Naive thymus-derived CD4-positive, alpha-beta T cell (primary cell): ENCODE data around the gene TNFRSF6B. TPM values are rescaled to one million over a fixed set of nuclear protein-coding genes. Genes with fewer than 3 reads are reported as not detected.
"Not testable (repeated sequence)": the region's sequence is repeated elsewhere in the genome, so short reads cannot be mapped to it uniquely, and the experiment has no call there.

Source experiments
- ATAC-seq: fragments of 150-1000 bp; cut with Tn5 transposase; 2 replicates; pipeline ENCODE4 v1.10.0; 2021; ENCODE audit warnings: mild to moderate bottlenecking, moderate library complexity
- CTCF ChIA-PET: fragments of 350-600 bp; sonication (Branson Sonifier 250); formaldehyde crosslinking; loops from one replicate; lab custom pipeline; 2021; ENCODE audit warnings: antibody characterized with exemption; lab: Charles Lee
- POLR2A ChIA-PET: fragments of 350-600 bp; sonication (Branson Sonifier 250); formaldehyde crosslinking; loops from one replicate; lab custom pipeline; 2021; ENCODE audit warnings: antibody characterized with exemption, inconsistent platforms; lab: Charles Lee
- DNase-seq, 9 donors: peaks; one replicate each; pipeline versions ENCODE4 v3.0.0 to v3.0.0-alpha.2; 2020 to 2022; ENCODE audit warnings: mixed read lengths in 1 of 9
- H3K27ac ChIP-seq: one replicate; pipeline ENCODE4 v1.7.0; 2013; ENCODE audit warnings: mild to moderate bottlenecking, low read depth, low read length, moderate library complexity
- H3K27me3 ChIP-seq, 2 donors: one replicate each; pipeline ENCODE4 v1.7.0; 2013; ENCODE audit warnings: low read length in 2 of 2, mild to moderate bottlenecking in 2 of 2, moderate library complexity in 2 of 2; ENCODE audit not compliant: control insufficient read depth in 2 of 2, insufficient read depth in 2 of 2
- H3K36me3 ChIP-seq, 3 experiments: 1 replicate in 2 of 3; 2 replicates in 1 of 3; pipeline ENCODE4 v1.7.0; 2013; ENCODE audit warnings: low read length in 3 of 3, mild to moderate bottlenecking in 3 of 3, moderate library complexity in 1 of 3; ENCODE audit not compliant: insufficient read depth in 3 of 3, control insufficient read depth in 2 of 3
- H3K4me1 ChIP-seq, 2 donors: one replicate each; pipeline ENCODE4 v1.7.0; 2013; ENCODE audit warnings: low read length in 2 of 2, mild to moderate bottlenecking in 2 of 2, moderate library complexity in 1 of 2; ENCODE audit not compliant: control insufficient read depth in 2 of 2, insufficient read depth in 2 of 2
- H3K4me3 ChIP-seq: 2 replicates; pipeline ENCODE4 v1.7.0; 2013; ENCODE audit warnings: mild to moderate bottlenecking, low read length
- H3K9me3 ChIP-seq, 3 experiments: 1 replicate in 2 of 3; 2 replicates in 1 of 3; pipeline ENCODE4 v1.7.0; 2013; ENCODE audit warnings: low read length in 3 of 3; ENCODE audit not compliant: control insufficient read depth in 2 of 3
- H3K27ac Mint-ChIP-seq, 9 donors: one replicate each; pipeline ENCODE4 v1.8.0; 2020 to 2022; ENCODE audit warnings: mixed read lengths in 9 of 9, mild to moderate bottlenecking in 8 of 9, moderate library complexity in 5 of 9, inconsistent platforms in 2 of 9
- H3K27me3 Mint-ChIP-seq, 5 donors: one replicate each; pipeline ENCODE4 v1.8.0; 2021 to 2022; ENCODE audit warnings: mixed read lengths in 5 of 5, mild to moderate bottlenecking in 1 of 5
- H3K36me3 Mint-ChIP-seq, 5 donors: one replicate each; pipeline ENCODE4 v1.8.0; 2020 to 2022; ENCODE audit warnings: mixed read lengths in 5 of 5, mild to moderate bottlenecking in 3 of 5, inconsistent platforms in 1 of 5
- H3K4me1 Mint-ChIP-seq, 7 donors: one replicate each; pipeline ENCODE4 v1.8.0; 2020 to 2022; ENCODE audit warnings: mixed read lengths in 7 of 7, mild to moderate bottlenecking in 3 of 7, inconsistent platforms in 1 of 7
- H3K4me3 Mint-ChIP-seq, 10 donors: one replicate each; pipeline ENCODE4 v1.8.0; 2020 to 2022; ENCODE audit warnings: mild to moderate bottlenecking in 10 of 10, mixed read lengths in 10 of 10, moderate library complexity in 6 of 10, inconsistent platforms in 2 of 10
- H3K9me3 Mint-ChIP-seq, 11 donors: one replicate each; pipeline ENCODE4 v1.8.0; 2020 to 2022; ENCODE audit warnings: mixed read lengths in 11 of 11, mild to moderate bottlenecking in 4 of 11, inconsistent platforms in 1 of 11, moderate library complexity in 1 of 11
- intact Hi-C, 2 donors: fragments of 100-400 bp; cut with micrococcal nuclease; formaldehyde crosslinking; loops; one replicate each; pipeline ENCODE4 v1.15.1; 2023
- polyA plus RNA-seq, 2 donors: library from polyadenylated mRNA; unstranded; fragments of 300-500 nt; fragmentation: Illumina TruSeq; gene quantifications; one replicate each; pipeline ENCODE4 v1.2.3, GENCODE V29; 2021
- total RNA-seq, 6 experiments: library from RNA in 5 of 6; stranded (reverse) in 5 of 6; gene quantifications; 1 replicate in 5 of 6; 2 replicates in 1 of 6; pipeline ENCODE4 v1.2.3 and lab custom pipeline; 2021 to 2026

TNFRSF6B gene
- total and polyA plus RNA-seq, 7 experiments from 2014 or later, result 0.22 to 0.74 TPM; not detected in 5

GRCh38 chr20:63718996-63719395 lies 22.5 kb downstream of the TNFRSF6B start:
- ChIA-PET CTCF (interaction anchor here (1.2 to 1.3 kb wide), 2 partner anchors 11 to 17 kb away, joined by 3 to 4 read pairs; partner anchors contain the start of genes ARFRP1, LIME1 and ZGPAT), POLR2A (interaction anchor here (0.6 to 1.0 kb wide), 5 partner anchors 8 to 203 kb away, joined by 3 to 6 read pairs (median 3); partner anchors contain the start of genes ARFRP1 and ZGPAT)
- H3K36me3 ChIP-seq, result peaks cover 3 to 59% (median 5%) of the 10 kb centered on the region in 3 experiments
- H3K27ac ChIP-seq, result no peak overlapping the region
- Mint-ChIP-seq H3K27ac (peak overlapping the region in 3 of 9 donors; percentile 10 to 42 (median 22)), H3K36me3 (peaks cover 18 to 71% (median 54%) of the 10 kb centered on the region in 5 donors), H3K9me3 (peaks cover 2 to 41% (median 16%) of the 10 kb centered on the region in 11 donors), H3K4me1 (peaks cover 15 to 55% (median 43%) of the 10 kb centered on the region in 7 donors), H3K27me3 (no peaks in the 10 kb centered on the region), H3K4me3 (peak overlapping the region in 1 of 10 donors; percentile 56)
- no peaks in the 10 kb centered on the region for H3K27me3 ChIP-seq
- H3K4me1 ChIP-seq, result peaks cover 0 to 8% of the 10 kb centered on the region in 2 donors
- no peak for DNase-seq
- no peak for ATAC-seq
- peaks cover 0 to 22% (median 0%) of the 10 kb centered on the region in 3 experiments for H3K9me3 ChIP-seq
- intact Hi-C loops, result no loop called here
- no peak overlapping the region for H3K4me3 ChIP-seq

DNA sequence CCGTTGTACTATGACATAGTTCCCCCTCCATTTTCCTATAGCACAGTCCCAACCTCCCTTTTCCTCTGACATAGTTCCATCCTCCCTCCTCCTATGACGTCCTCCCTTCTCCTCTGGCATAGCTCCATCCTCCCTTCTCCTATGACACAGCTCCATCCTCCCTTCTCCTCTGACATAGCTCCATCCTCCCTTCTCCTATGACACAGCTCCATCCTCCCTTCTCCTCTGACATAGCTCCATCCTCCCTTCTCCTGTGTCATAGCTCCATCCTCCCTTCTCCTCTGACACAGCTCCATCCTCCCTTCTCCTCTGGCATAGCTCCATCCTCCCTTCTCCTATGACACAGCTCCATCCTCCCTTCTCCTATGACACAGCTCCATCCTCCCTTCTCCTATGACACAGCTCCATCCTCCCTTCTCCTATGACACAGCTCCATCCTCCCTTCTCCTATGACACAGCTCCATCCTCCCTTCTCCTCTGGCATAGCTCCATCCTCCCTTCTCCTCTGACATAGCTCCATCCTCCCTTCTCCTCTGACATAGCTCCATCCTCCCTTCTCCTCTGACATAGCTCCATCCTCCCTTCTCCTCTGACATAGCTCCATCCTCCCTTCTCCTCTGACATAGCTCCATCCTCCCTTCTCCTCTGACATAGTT lies 26.6 kb downstream of the TNFRSF6B start:
- DNase-seq, H3K27ac ChIP-seq, H3K4me3 Mint-ChIP-seq, H3K9me3 ChIP-seq, intact Hi-C loops, ATAC-seq, H3K27me3 ChIP-seq, H3K4me3 ChIP-seq, H3K27me3 Mint-ChIP-seq: not testable (repeated sequence)
- POLR2A ChIA-PET, result interaction anchor here (0.8 to 1.1 kb wide), 2 partner anchors 13 to 14 kb away, joined by 3 read pairs; no protein-coding TSS in a partner anchor
- Mint-ChIP-seq H3K36me3 (peaks cover 18 to 61% (median 39%) of the 10 kb centered on the region in 5 donors), H3K27ac (peak overlapping the region in 3 of 9 donors; percentile 2 to 59 (median 45)), H3K9me3 (peaks cover 4 to 34% (median 13%) of the 10 kb centered on the region in 11 donors), H3K4me1 (peaks cover 23 to 56% (median 38%) of the 10 kb centered on the region in 7 donors)
- H3K36me3 ChIP-seq, result peaks cover 0 to 32% (median under 1%) of the 10 kb centered on the region in 3 experiments
- CTCF ChIA-PET, result interaction anchor here (1.3 to 1.5 kb wide), 2 partner anchors 13 to 17 kb away, joined by 3 read pairs; partner anchors contain the start of gene LIME1
- peaks cover 16 to 17% of the 10 kb centered on the region in 2 donors for H3K4me1 ChIP-seq

GRCh38 chr20:63730189-63730733 lies 33.8 kb downstream of the TNFRSF6B start:
- Mint-ChIP-seq H3K4me3 (peak overlapping the region in 1 of 10 donors; percentile 27), H3K9me3 (peaks cover 0 to 16% (median 4%) of the 10 kb centered on the region in 11 donors), H3K4me1 (peaks cover 18 to 41% (median 32%) of the 10 kb centered on the region in 7 donors), H3K36me3 (peaks cover 8 to 41% (median 21%) of the 10 kb centered on the region in 5 donors)
- ATAC-seq, H3K27me3 ChIP-seq, DNase-seq, H3K9me3 ChIP-seq, H3K27me3 Mint-ChIP-seq, H3K27ac Mint-ChIP-seq: not testable (repeated sequence)
- peaks cover 0 to 26% (median 0%) of the 10 kb centered on the region in 3 experiments for H3K36me3 ChIP-seq
- peak overlapping the region; percentile 36 for H3K4me3 ChIP-seq
- CTCF ChIA-PET, result interaction anchor here (0.6 to 0.8 kb wide), 3 partner anchors 10 to 135 kb away, joined by 3 to 5 read pairs (median 3); no protein-coding TSS in a partner anchor
- intact Hi-C loops, result loop anchor here (1.0 to 10.0 kb wide), 5 partner anchors 9 to 935 kb away; partner anchors contain the start of genes ARFRP1 (in 2 of the 2), ABHD16B (in 1 of the 2), MRGBP (in 1 of the 2) and SLC2A4RG (in 1 of the 2)
- peak overlapping the region; percentile 24 for H3K27ac ChIP-seq
- peaks cover 43 to 56% of the 10 kb centered on the region in 2 donors for H3K4me1 ChIP-seq
- POLR2A ChIA-PET, result interaction anchor here (0.8 to 3.8 kb wide), 6 partner anchors 7 to 34 kb away, joined by 3 to 24 read pairs (median 4); partner anchors contain the start of genes ARFRP1, LIME1, SLC2A4RG and TNFRSF6B

GRCh38 chr20:63731410-63731809 lies 35.0 kb downstream of the TNFRSF6B start:
- ATAC-seq (no peak), DNase-seq (no peak)
- H3K9me3 ChIP-seq, result no peaks in the 10 kb centered on the region
- intact Hi-C loops, result loop anchor here (2.0 to 10.0 kb wide), 3 partner anchors 25 to 937 kb away; partner anchors contain the start of genes ABHD16B (in 1 of the 2), ARFRP1 (in 1 of the 2), MRGBP (in 1 of the 2) and TPD52L2 (in 1 of the 2)
- no peaks in the 10 kb centered on the region for H3K27me3 ChIP-seq
- peak overlapping the region; percentile 49 for H3K4me3 ChIP-seq
- POLR2A ChIA-PET, result interaction anchor here (0.6 to 1.0 kb wide), 2 partner anchors 24 to 176 kb away, joined by 4 read pairs; partner anchors contain the start of genes ARFRP1 and ZGPAT
- Mint-ChIP-seq H3K27me3 (no peaks in the 10 kb centered on the region), H3K4me1 (peaks cover 26 to 49% (median 41%) of the 10 kb centered on the region in 7 donors), H3K27ac (no peak overlapping the region), H3K4me3 (no peak overlapping the region), H3K36me3 (peaks cover 4 to 39% (median 18%) of the 10 kb centered on the region in 5 donors), H3K9me3 (peaks cover 0 to 5% (median 0%) of the 10 kb centered on the region in 11 donors)
- CTCF ChIA-PET, result no interaction called here
- H3K4me1 ChIP-seq, result peaks cover 53 to 67% of the 10 kb centered on the region in 2 donors
- no peak overlapping the region for H3K27ac ChIP-seq
- peaks cover 0 to 34% (median 0%) of the 10 kb centered on the region in 3 experiments for H3K36me3 ChIP-seq

GRCh38 chr20:63732118-63733095 lies 36.0 kb downstream of the TNFRSF6B start:
- Mint-ChIP-seq H3K27ac (no peak overlapping the region), H3K9me3 (no peaks in the 10 kb centered on the region), H3K27me3 (no peaks in the 10 kb centered on the region), H3K4me1 (peaks cover 27 to 42% (median 38%) of the 10 kb centered on the region in 7 donors), H3K36me3 (peaks cover 4 to 36% (median 12%) of the 10 kb centered on the region in 5 donors), H3K4me3 (no peak overlapping the region)
- DNase-seq (no peak), ATAC-seq (no peak)
- Histone ChIP-seq H3K4me1 (peaks cover 50 to 58% of the 10 kb centered on the region in 2 donors), H3K4me3 (no peak overlapping the region), H3K9me3 (no peaks in the 10 kb centered on the region), H3K27ac (no peak overlapping the region), H3K27me3 (no peaks in the 10 kb centered on the region), H3K36me3 (peaks cover 0 to 38% (median 0%) of the 10 kb centered on the region in 3 experiments)
- ChIA-PET CTCF (no interaction called here), POLR2A (interaction anchor here (0.7 to 9.9 kb wide), 3 partner anchors 20 to 74 kb away, joined by 3 to 137 read pairs (median 3); partner anchors contain the start of genes ARFRP1, RTEL1 and ZGPAT)
- intact Hi-C loops, result loop anchor here (10.0 kb wide), 2 partner anchors 132 to 938 kb away; partner anchors contain the start of genes ABHD16B (in 1 of the 2), MRGBP (in 1 of the 2) and TPD52L2 (in 1 of the 2)
